Transverse colon (tissue), 3 donors: ENCODE measurements around the gene UACA.

Experiments
- CTCF ChIP-seq, 5 experiments: fragments of 200-600 bp in 3 of 5; fragments of 450-650 bp in 2 of 5; sonication (generic) in 3 of 5; IDR thresholded peaks; 1 replicate in 2 of 5; 2 replicates in 3 of 5; pipeline ENCODE4 v1.5.1; 2016 to 2017; ENCODE audit warnings: antibody characterized with exemption in 5 of 5, inconsistent platforms in 3 of 5, mild to moderate bottlenecking in 2 of 5, moderate library complexity in 1 of 5
- EP300 ChIP-seq: sonication (generic); formaldehyde crosslinking; IDR thresholded peaks from one replicate; pipeline ENCODE4 v1.6.1; 2017; ENCODE audit warnings: antibody characterized with exemption, low read depth
- POLR2A ChIP-seq: fragments of 450-650 bp; IDR thresholded peaks from one replicate; pipeline ENCODE4 v1.6.1; 2016; ENCODE audit warnings: antibody characterized with exemption, mild to moderate bottlenecking, moderate library complexity

GRCh38 chr15:70720228-70721016 is 42.9 kb downstream of the UACA start:
- TF ChIP-seq POLR2A: no peak
- no peak for TF ChIP-seq EP300
- no peak for TF ChIP-seq CTCF (IDR thresholded peaks at IDR 0.05)
